ENCODE data around the gene LRRC4C.

Gene LRRC4C

DNA sequence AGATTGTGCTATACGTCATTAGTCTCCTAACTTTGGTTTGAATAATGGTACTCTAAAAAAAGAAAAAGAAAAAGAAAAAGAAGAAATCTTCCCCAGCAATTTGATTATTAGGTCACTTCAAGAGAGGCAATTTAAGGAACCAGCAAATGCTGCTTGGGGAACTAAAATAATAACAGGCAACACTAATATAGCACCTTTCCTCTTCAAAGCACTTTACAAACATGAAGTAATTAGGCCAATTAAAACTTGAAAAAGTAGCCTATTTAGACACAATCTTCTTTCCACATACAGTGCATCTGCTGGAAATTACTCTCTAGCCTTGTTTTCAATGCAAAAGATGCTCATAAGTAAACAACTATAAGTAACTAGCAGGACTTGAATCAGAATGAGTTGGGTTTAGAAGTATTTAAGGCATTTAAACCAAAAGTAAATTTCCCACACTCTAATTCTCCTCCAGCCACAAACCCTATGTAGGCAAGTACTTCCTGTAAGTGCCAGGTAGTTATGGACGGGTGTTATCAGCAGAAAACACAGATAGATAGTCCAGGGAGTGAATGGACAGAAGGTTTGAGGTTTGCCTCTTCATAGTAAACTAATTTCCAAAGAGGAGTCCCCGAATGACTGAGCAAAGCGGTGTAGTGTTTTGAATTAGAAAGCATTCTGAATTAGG, 44.5 kb downstream of the LRRC4C start:
- no peak for DNase-seq

DNA sequence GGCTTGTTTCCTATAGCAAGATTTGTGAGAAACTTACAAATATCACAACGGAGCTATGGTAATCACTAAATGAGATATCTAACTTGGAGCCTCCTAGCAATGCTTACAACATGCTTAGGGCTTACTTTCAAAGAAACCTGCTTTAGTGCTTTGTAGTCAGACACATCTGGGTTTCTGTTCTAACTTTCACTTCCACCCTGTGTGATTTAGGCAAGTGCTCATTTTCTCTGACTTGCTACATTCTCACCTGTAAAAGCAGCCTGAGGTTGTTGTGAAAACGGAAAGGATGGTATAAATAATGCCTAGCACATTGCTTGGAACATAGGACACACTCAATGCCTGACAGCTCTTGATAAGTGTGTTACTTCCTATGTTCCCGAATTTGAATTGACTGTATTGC, 45.6 kb downstream of the LRRC4C start:
- DNase-seq, result no peak

DNA sequence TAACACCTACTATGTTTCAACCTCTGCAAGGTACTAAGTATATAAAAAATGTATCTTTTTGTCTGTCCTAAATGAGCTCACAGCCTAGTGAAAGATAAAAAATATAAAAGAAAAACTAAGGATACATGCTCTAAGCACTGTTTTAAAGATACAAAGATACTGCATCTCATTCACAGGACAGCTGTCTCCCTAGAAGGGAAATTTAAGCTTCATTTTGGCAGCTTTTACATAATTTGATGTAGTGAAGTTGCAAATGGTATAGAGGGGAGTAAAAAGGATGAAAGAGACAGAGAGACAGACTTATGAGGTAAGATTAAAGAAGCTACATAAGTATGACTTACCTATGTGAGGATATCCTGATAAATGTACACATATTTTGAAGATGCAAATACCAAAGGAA, 53.6 kb downstream of the LRRC4C start:
- no peak for DNase-seq

DNA sequence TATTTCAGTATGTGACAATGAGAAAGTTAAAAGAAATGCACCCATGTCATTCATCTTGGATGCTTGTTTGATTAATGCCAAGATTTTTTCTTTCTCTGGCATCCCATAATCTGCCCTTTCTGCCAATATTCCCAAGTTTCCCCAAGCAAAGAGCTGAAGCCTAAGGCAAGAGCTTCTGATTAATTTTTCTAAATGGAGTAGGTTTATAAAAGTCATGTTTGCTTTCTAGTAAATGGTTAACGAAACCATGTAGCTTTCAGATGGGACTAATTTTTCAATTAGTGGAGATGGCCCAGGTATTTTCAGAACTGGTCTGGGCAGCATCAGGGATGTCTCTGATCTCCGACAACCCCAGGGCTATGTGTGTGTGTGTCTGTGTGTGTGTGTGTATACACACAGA, 55.3 kb downstream of the LRRC4C start:
- no peak for DNase-seq

DNA sequence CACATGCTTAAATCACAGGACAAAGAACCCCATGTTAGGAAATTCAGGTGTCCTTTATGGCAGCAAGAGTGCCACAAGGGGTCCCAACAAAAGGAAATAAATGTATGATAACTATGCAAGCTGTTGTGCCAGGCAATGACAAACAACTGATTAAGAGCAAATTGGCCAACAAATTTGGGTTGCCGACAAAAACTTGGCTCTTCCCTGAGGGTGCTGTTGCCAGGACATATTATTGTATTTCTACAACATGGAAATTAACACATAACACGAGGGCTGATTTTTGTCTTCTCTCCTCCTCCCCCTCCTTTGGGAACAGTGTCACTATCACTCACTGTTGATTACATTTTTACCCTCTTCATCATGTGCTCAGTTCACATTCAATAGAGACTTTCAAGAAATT, 56.0 kb downstream of the LRRC4C start:
- DNase-seq, result no peak

DNA sequence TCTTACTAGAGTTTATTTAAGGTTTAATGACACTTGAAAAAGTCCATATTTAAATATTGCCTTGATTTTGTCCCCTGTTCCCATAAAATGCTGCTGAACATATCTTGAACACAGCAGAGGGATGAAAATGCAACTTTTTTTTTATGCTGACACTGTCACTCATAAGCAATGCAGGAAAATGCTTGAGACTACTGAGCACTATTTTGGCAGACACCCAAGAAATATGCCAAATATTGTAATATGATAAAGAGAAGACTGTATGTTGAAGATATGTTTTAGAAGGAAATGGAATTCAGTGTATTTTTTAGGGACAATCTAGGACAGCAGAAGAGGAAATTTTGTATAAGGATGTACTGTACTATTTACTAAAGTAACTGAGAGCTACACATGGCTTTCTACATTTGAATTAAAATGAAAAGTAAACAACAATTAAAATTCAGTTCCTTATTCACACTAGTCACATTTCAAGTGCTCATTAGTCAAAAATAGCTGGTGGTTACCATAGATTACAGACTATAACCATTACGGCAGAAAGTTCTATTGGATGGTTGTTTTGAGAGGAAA, 58.6 kb downstream of the LRRC4C start:
- no peak for DNase-seq

DNA sequence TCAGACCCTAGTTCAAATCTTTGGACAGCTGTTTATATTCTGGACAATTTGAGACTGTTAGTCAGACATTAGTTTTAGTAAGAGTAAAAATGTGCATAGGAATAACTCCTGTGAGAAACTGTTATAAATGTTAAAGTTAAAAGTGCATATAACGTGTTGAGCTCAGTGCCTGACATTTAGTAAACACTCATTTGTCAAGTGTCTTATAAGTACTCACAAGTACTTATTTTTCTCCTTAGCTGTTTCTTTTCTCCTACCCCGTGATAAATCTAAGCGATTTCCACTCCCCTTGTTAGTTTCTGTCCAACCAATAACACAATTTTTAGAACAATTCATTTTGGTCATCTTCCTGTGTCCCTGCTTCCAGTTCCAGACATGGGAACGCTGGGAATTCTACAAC, 59.3 kb downstream of the LRRC4C start:
- DNase-seq, result no peak

DNA sequence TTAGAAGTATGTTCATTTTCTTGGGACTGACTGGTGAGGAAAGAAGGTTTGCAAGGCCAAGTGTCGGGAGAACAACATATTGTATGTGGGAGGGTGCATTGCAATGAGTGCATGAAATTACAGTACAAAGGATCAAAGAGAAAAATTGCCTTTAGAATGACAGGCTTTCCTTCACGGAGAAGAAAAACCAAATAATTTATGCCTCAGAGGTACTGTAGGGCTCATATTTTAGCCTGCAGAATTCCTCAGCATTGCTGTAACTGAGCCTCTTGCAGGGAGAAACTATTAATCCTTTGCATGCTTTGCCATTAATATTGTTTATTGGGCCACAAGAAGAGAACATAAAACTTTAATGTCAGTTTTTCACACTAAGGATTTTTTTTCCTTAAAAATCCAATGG, 60.1 kb downstream of the LRRC4C start:
- DNase-seq, result no peak

DNA sequence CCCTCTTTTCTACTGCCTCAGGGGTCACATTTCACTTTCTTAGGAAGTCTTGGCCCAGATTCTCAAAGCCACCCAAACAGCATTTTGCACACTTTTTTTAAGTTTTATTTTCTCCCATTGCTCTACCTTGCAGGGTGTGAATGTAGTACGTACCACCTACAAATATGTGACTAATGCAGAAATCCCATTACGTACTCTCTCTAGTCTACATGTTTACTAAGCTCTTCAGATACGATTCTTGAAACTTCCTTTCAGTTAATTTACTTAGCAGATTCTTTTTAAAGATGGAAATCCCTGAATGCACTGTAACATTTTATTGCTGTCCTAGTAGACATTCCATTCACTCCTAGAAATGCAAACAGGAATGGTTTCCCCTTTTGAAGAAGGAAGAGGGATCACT, 61.3 kb downstream of the LRRC4C start:
- no peak for DNase-seq

DNA sequence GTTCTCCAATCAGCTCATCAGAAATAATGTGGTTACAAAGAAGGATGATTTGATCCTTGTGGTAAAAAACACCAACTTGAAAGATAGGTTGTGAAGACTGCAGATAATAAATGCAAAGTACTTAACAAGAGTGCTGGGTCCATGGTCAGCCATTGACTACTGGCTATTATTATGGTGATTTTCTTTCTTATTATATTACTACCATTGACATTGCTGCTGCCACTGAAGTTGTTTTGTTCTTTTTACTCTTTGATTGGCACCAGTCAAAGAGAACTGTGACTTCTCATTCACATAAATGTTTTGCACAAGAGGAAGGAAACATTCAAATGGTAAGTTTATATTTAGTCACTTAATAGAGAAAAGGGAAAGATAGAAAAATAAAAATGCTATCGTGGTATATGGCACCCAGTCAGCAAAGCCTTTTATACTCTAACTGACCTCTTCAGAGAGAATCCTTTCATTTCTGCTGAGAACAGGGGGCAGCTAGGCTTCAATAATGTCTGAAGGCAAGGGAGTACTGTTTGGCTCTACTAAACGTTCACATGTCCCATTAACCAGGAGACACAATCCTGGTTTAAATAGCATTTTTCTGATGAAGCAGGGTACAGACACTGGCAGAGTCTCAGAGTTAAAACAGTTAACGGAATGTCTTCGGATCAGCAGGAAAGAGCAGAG, 64.8 kb downstream of the LRRC4C start:
- no peak for DNase-seq

DNA sequence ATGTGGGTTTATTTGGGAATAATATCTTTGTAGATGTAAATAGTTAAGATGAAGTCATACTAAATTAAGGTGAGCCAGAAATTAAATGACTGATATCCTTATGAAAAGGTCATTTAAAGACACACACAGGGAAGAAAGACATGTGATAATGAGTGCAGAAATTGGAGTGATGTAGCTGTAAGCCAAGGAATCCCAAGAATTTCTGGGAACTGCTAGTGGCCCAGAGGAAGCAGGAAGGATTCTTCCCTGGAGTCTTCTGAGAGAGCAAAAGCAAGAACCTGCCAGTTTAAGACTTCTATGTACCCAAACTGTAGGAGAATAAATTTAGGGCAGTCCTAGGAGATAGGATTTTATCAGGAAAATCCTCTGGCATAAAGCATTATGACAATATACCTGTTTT, 66.9 kb downstream of the LRRC4C start:
- no peak for DNase-seq

DNA sequence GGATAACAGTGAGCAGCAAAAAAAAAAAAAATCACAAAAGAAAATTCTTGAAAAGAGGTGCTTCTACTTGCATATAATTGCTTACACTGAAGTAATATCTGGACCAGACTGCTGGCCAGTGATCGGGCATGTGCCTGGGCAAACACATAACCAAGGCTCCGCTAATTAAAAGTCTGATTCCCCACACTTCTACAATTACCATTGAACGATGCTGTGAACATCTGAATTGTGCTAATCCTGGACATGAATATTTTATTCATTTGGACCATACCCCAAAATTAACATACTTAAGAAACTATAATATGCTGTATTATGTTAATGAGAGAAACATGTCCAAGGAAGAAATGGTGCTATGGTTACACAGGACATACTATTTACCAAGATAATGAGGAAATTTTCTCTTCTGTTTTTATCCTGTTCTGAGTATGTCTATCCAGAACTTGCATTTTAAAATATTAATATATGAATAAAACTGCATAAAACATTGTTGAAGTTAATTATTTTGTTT, 69.8 kb downstream of the LRRC4C start:
- no peak for DNase-seq

DNA sequence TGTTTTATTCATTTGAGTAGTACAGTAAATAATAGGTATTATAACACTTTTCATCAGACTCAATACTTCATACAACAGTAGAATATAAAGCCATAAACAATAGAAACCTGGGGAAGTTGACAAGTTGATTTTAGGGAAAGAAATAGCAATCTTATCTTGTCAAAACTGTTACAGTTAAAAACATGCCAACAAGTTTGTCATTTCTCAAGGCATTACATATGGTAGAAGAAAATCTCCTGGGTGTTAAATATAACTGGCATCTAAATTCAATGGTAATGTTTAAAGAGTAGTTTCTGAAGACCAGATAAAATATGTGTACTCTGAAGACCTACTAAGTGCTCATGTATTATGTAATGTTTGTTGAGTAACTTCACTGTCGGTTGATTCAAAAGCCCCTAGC, 75.1 kb downstream of the LRRC4C start:
- DNase-seq, result no peak

DNA sequence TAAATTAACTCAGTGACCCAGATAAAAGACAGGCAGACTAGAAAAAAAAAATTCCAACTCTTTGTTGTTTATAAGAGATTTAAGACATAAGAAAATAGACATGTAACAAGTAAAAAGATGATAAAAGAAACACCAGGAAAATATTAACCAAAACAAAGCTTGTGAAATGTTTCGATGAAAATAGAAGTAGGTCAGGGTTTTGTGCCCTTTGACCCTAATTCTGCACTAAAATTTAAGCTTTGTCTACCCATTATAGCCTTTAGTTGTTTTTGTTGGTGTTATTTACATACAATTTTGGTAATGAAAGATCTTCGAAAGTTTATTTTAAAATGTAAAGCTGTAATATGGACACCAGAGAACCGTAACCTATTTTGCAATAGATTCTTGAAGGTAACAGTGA, 75.7 kb downstream of the LRRC4C start:
- DNase-seq, result no peak

DNA sequence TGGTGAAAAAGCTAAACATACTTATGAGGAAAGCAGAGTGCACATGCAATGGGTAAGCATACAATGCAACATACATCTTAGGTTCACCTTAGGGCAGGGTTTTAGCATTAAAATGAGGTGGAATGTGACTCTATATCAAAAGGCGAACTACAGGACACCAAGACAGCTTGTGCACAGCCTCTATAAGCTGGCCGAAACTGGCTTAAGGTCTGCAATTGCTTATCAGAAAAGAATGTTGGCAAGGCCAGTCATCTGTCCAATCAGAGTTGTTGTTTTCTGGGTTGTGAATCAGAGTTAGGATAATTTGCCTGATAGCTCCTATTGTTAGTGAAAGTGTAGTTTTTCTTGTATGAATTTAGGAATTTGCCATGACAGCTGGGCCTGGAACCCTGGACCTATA, 76.5 kb downstream of the LRRC4C start:
- DNase-seq, result no peak

DNA sequence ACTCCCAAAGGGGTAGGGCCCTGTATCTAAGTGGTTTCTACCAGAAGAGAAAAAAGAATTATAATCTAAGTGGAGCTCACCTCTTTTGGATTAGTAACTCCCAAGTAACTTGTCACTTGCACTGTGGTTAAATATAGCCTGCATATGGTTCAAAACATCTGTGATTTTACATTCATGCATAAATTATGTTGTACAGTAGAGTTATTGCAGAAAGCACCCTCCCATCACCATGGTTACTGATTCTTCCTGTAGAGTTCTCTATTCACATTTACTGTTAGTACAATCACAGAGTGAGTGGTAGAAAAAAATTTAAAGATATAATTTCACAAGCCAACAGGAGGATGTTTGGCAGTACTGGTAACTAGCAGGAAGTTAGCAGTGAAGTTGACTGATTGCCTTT, 80.4 kb downstream of the LRRC4C start:
- no peak for DNase-seq

DNA sequence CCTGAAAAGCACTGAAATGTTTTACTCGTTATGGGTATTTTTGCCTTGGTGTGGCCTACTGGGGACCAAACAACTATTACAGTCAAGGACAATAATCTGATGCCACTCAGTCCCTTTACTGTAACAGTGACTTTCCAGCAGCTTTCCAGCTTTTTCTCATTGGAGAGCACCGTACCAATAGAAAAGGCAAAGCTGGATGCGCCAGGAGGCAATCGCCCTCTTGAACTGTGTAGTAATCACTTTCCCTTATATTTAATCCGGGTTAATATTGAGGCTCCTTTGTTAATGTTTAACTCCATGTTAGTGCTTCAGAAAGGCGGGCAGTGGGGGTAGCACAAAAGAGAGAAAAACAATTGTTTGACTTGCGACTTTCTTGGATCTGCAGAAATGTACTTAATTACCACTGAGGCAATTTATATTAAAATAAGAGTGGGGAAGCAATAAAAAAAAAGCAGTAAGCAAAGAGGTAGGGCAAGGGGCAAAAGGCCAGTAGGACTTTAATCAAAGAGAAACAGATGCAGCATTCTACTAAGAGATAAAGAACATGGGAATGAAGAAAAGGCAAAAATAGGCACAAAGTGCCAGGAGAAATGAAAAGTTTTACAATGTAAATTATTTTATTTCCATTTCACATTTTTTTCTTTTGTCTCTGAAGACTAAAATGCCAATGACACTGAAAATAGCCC, 81.6 kb downstream of the LRRC4C start:
- DNase-seq, result no peak

DNA sequence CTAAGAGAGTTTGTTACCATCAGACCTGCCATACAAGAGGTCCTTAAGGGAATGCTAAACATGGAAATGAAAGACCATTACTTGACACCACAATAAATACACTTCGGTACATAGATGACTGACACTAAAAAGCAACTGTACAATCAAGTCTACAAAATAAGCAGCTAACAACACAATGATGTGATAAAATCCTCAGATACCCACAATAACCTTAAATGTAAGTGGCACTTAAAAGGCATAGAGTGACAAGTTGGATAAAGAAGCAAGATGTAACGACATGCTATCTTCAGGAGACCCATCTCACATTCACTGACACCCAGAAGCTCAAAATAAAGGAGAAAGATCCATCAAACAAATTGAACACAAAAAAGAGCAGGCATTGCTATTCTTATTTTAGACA, 107.6 kb downstream of the LRRC4C start:
- DNase-seq, result no peak

DNA sequence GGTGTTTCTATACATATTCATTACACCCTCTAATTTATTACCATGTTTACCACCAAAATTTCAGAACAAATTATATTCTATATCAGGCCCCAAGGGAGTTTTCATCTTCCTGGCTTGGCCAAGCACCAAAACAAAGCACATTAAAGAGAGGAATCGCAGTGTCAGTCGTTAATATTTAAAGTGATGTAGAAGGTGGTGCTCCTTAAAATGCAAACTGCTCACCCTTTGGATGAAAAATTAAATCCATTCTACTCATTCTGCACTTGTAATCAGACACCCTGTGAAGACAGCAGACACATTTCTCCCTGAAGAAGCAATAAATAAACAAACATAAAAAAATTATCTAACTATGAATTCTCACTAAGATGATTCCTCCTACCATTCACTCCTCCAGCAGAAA, 113.4 kb downstream of the LRRC4C start:
- DNase-seq, result no peak

DNA sequence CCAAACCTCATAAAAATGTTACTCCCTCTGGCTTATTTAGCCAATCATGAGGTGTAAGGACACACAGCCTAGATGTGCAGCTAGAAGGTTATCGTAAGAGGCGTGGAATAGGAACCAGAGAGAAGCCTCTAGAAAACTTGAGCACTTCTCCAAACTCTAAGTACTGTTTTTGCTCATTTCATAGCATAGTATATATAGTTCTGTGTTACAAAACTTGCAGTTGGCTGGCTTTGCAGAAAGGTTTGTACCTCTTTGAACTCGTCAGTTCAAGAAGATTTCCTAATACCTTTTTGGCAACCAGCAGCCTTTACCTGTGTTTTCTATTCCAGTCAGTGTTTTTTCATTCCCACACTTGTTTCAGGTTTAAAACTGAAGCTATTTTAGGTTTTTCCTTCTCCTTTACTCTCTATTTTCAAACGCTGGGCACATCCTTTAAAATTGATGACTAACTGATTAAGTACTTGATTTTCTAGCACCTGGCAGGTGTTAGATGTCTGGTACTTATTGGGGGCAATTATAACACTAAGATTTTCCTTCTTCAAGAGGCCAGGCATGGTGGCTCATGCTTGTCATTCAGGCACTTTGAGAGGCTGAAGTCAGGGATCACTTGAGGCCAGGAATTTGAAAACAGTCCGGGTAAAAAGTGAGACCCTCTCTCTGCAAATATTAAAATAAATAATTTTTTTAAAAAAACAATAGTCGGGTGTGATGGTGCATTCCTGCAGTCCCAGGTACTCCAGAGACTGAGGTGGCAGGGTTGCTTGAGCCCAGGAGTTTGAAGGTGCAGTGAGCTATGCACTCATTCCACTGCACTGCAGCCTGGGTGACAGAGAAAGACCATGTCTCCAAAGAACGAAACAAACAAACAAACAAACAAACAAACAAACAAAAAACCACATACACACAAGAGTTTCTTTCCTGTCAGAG, 125.2 kb downstream of the LRRC4C start:
- DNase-seq, result no peak

DNA sequence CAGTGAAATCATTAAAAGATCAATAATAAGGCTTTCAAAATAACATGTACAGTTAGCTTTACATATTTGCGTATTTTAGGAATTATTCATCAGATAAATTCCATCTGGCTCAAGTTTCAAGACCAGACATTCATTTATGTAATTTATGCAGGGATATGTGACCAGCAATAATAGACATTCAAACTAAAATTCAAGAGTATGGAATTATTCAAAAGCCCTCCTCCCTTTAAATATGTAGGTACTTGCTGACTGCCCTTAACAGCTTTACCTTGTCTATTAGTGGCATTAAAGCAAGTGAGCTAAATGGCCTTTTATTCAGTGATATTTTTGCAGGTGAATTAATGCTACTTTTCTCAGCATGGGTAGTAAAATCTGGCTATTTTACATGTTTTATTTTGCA, 126.1 kb downstream of the LRRC4C start:
- no peak for DNase-seq

DNA sequence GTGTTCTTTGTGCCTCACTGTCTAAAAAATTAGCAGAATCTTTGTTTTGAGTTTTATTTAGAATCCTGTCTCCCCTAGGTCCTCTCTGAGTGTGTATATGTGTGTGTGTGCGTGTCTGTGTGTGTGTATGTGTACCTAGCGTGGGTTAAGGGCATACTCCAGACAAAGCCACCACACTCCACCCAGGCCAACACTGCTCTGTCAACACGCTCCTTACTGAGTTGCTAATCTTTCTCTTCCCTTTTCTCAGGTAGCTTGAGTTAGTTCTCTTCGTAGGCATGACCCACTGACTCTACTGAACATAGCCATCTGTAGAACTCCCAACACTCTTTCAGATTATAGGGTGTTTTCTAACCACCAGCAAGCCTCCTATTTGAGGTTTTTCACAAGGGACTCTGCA, 131.1 kb downstream of the LRRC4C start:
- DNase-seq, result no peak

DNA sequence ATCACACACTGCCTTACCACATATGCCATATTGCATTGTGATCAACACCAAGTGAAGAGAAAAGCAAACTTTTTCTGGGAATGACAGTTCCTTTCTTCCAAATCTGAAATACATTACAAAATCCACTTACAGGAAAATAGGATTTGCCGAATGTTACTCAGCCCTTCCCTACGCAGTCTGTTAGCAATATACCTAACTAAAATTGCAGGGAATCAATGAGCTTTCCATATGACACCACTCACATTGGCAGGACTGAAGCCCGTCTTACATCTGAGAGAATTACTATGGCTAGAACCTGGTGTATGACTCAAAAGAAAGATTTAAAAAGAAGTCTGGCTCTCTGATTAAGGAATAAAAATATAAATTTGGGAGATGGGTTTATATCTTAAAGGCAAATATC, 136.0 kb downstream of the LRRC4C start:
- DNase-seq, result no peak

All from NCI-H524 (cell line).